Renal cortex interstitium (tissue), 11 donors: ENCODE measurements around the gene ATXN7. TPM values are rescaled to one million over a fixed set of nuclear protein-coding genes. Genes with fewer than 3 reads are reported as not detected.
A peak's percentile ranks its signal among the peaks of the same experiment; 100 is the strongest.

Experiments used
- DNase-seq, 11 donors: peaks; one replicate each; pipeline ENCODE4 v3.0.0-alpha.2; 2013; ENCODE audit warnings: low read depth in 9 of 11, low spot score in 4 of 11; ENCODE audit errors: extremely low read depth in 1 of 11
- polyA plus RNA-seq, 3 donors: library from polyadenylated mRNA; unstranded; fragments of 120-200 nt; gene quantifications; one replicate each; pipeline ENCODE4 v1.2.1, GENCODE V29; 2013; ENCODE audit not compliant: insufficient read length in 3 of 3

ATXN7 gene
- polyA plus RNA-seq, 3 donors: 15.8 to 34.3 (median 16.6) TPM

GRCh38 chr3:63972196-63972595, 108.5 kb downstream of the ATXN7 start:
- DNase-seq: no peak

GRCh38 chr3:63972987-63973386, 109.3 kb downstream of the ATXN7 start:
- no peak for DNase-seq

GRCh38 chr3:63973406-63973805, 109.7 kb downstream of the ATXN7 start:
- no peak for DNase-seq

- no peak for DNase-seq
Observed at GRCh38 chr3:63974451-63974850, 110.8 kb downstream of the ATXN7 start.

- DNase-seq: no peak
Observed at GRCh38 chr3:63975723-63976122, 112.1 kb downstream of the ATXN7 start.

GRCh38 chr3:63976161-63976871, 112.6 kb downstream of the ATXN7 start:
- no peak for DNase-seq

- DNase-seq: no peak
Observed at GRCh38 chr3:63976872-63977200, 113.2 kb downstream of the ATXN7 start.

- no peak for DNase-seq
Observed at GRCh38 chr3:63977893-63978292, 114.2 kb downstream of the ATXN7 start.

- DNase-seq: no peak
Observed at GRCh38 chr3:63979093-63979885, 115.6 kb downstream of the ATXN7 start.

- no peak for DNase-seq
Observed at GRCh38 chr3:63980019-63980418, 116.4 kb downstream of the ATXN7 start.

GRCh38 chr3:63980830-63981498, 117.3 kb downstream of the ATXN7 start:
- DNase-seq: no peak

- no peak for DNase-seq
Observed at GRCh38 chr3:63981980-63982379, 118.3 kb downstream of the ATXN7 start.

- DNase-seq: no peak
Observed at GRCh38 chr3:63984391-63984790, 120.7 kb downstream of the ATXN7 start.

- peak in 3 of 11 donors; percentile 22 to 71 (median 53) for DNase-seq
Observed at GRCh38 chr3:63986146-63986545, 122.5 kb downstream of the ATXN7 start.

GRCh38 chr3:63986831-63987230, 123.2 kb downstream of the ATXN7 start:
- DNase-seq: no peak

GRCh38 chr3:63988943-63989342, 125.3 kb downstream of the ATXN7 start:
- no peak for DNase-seq

- no peak for DNase-seq
Observed at GRCh38 chr3:63990204-63990603, 126.5 kb downstream of the ATXN7 start.

- no peak for DNase-seq
Observed at GRCh38 chr3:63990733-63991132, 127.1 kb downstream of the ATXN7 start.

- DNase-seq: no peak
Observed at GRCh38 chr3:63991666-63992065, 128.0 kb downstream of the ATXN7 start.

GRCh38 chr3:63992516-63993209, 129.0 kb downstream of the ATXN7 start:
- DNase-seq: no peak
